GM21723 (cell line): Measurements from ENCODE around the gene GRP.

Experiments
- ATAC-seq: cut with Tn5 transposase; IDR thresholded peaks from one replicate; pipeline ENCODE4 v1.9.1; 2021; ENCODE audit warnings: mild to moderate bottlenecking, moderate library complexity; ENCODE audit not compliant: unreplicated experiment

Gene GRP

GRCh38 chr18:59266886-59267502 lies 47.0 kb downstream of the GRP start:
- no peak for ATAC-seq

GRCh38 chr18:59267503-59268126 lies 47.7 kb downstream of the GRP start:
- no peak for ATAC-seq

- no peak for ATAC-seq
These were observed 48.3 kb downstream of the GRP start for GRCh38 chr18:59268127-59268720.

GRCh38 chr18:59268721-59269562 lies 49.0 kb downstream of the GRP start:
- peak; percentile 66 for ATAC-seq

GRCh38 chr18:59269563-59270119 lies 49.7 kb downstream of the GRP start:
- ATAC-seq, result no peak

- ATAC-seq, result no peak
These were observed 50.8 kb downstream of the GRP start for GRCh38 chr18:59270689-59271257.

GRCh38 chr18:59271606-59272220 lies 51.8 kb downstream of the GRP start:
- no peak for ATAC-seq

- ATAC-seq, result no peak
These were observed 52.4 kb downstream of the GRP start for GRCh38 chr18:59272221-59272888.

- peak; percentile 52 for ATAC-seq
These were observed 53.2 kb downstream of the GRP start, which contains the start of gene RAX for GRCh38 chr18:59272891-59273758. TSS of gene RAX (minus strand) at chr18:59273454. CDS start at chr18:59273206, 248 bp downstream.

- ATAC-seq, result no peak
These were observed 54.0 kb downstream of the GRP start for GRCh38 chr18:59273759-59274532.

GRCh38 chr18:59274533-59274928 lies 54.6 kb downstream of the GRP start:
- no peak for ATAC-seq

- no peak for ATAC-seq
These were observed 55.5 kb downstream of the GRP start for GRCh38 chr18:59275406-59275949.

- ATAC-seq, result no peak
These were observed 56.1 kb downstream of the GRP start for GRCh38 chr18:59276047-59276446.

GRCh38 chr18:59278793-59279192 lies 58.8 kb downstream of the GRP start:
- ATAC-seq, result no peak

- ATAC-seq, result no peak
These were observed 59.2 kb downstream of the GRP start for GRCh38 chr18:59279193-59279592.

- ATAC-seq, result no peak
These were observed 59.8 kb downstream of the GRP start for GRCh38 chr18:59279722-59280121.
